ENCODE results near the gene DDIT4.

Gene DDIT4

DNA sequence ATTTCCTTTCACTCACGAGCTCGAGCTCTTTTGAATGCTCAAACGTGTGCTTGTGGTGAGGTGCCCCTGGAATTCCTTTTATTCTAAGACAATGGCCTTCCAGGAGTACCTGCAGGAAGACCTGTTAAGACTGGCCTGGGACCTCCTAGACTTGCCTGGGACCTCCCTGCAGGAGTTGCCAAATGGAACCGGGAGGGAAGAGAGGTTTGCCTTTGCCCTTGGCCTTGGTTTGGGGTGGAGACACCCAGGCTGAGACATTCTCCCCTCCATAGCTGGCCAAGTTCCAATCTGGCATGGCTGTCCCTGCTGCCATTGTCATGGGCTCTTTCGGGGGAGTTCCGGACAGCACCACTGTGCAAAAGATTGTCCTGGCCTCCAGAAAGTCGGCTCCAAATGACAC lies 41.3 kb downstream of the DDIT4 start:
- no peak for DNase-seq (ENCODE audit: low read depth in 2 of 2, low spot score in 1 of 2)

GRCh38 chr10:72315611-72316385 lies 42.1 kb downstream of the DDIT4 start:
- no peak for DNase-seq (ENCODE audit: low read depth in 2 of 2, low spot score in 1 of 2)

GRCh38 chr10:72316386-72316700 lies 42.6 kb downstream of the DDIT4 start:
- DNase-seq (ENCODE audit: low read depth in 2 of 2, low spot score in 1 of 2), result no peak

DNA sequence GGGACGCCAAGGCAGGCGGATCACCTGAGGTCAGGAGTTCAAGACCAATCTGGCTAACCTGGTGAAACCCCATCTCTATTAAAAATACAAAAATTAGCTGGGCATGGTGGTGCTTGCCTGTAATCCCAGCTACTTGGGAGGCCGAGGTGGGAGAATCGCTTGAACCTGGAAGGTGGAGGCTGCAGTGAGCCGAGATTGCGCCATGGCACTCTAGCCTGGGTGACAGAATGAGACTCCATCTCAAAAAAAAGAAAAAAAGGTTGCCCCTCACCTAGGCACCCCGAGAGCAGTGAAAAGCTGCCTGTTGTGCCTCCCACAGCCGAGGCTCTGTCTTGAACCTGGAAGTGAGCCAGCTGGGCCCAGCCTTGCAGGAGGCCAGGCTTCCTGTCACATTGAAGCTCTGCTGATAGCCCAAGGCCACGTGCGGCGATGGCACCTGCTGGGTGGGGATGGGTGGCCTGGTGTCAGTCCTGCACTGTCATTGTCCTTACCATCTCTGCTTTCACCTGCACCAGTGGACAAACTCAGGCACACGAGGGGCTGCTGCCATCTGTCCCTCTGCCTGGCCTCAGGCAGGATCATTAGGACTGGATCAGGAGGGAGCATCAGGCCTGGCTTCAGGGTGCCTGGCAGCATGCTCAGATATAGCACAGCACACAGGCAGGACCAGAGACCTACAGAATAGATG lies 43.2 kb downstream of the DDIT4 start:
- no peak for DNase-seq (ENCODE audit: low read depth in 2 of 2, low spot score in 1 of 2)

DNA sequence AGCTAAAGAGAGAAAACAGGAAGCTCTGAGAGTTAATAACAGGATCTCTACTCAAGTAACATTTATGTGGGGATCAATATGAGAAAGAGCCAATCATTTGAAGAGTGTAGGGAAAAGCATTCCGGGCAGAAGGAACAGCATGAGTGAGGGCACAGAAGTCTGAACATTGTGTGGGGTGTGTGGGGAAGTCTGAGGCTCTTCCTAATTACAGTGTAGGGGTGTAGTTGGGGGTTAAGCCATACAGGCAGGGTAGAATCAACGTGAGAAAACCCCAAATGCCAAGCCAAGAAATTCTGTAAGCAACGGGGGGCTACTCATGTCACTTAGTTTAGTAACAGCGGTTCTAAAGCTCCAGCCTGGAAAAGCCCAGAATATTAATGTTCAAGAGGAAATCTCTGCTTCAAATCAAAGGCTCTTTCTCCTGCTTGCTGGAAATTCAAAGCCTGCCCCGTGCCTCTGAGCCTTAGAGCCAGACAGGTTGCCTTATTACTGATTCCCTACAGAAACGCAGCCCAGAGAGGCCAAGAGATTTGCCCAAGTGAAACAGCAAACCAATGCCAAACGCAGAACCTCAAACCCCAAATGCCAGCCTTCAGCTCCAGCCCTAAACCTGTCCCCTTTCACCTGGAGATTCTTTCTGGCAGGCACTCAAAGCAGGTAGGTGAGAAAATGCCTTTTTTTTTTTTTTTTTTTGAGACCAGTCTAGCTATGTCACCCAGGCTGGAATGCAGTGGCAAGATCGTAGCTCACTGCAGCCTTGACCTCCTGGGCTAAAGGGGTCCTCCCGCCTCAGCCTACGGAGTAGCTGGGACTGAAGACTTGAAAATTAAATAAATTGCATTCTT lies 44.9 kb downstream of the DDIT4 start:
- no peak for DNase-seq (ENCODE audit: low read depth in 2 of 2, low spot score in 1 of 2)

DNA sequence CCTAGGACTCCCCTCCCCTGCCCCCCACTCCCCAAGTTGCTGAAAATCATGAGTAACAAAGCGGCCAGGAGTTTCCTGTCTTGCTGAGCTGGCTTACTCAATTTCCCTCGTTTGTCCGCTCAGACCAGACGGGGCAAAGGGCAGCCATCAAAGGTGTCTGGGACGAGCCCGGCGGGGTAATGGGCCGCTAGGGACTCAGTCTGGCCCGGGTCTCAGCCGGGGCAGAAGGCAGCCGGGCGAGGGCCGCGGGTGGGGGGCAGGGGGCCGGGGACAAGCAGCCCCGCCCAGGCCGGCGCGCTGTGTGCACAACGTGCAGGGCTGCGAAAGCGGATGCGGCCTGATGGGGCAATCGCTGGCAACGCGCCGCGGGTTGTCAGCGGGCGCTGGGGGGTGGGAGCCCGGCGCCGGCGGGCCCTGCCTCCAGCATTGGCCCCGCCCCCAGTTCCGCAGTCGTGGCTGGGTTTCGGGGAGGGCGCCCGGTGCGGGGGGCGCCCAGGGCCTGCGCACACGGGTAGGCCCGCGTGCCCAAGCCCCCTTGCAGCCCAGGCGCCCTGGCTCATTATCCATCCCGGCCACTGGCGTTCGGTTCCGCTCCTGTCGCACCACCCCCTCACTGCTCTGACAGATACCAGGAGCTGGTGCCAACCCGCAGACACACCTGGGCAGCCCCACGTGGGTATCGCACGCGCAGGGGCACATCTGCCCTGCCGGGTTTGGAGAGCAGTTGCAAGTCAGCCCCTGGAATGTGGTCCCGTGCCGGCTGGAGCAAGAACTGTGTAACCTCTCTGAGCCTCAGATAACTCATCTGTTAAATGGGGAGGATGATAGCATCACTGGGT lies 45.9 kb downstream of the DDIT4 start:
- peak; percentile 70 to 74 for DNase-seq (ENCODE audit: low read depth in 2 of 2, low spot score in 1 of 2)

DNA sequence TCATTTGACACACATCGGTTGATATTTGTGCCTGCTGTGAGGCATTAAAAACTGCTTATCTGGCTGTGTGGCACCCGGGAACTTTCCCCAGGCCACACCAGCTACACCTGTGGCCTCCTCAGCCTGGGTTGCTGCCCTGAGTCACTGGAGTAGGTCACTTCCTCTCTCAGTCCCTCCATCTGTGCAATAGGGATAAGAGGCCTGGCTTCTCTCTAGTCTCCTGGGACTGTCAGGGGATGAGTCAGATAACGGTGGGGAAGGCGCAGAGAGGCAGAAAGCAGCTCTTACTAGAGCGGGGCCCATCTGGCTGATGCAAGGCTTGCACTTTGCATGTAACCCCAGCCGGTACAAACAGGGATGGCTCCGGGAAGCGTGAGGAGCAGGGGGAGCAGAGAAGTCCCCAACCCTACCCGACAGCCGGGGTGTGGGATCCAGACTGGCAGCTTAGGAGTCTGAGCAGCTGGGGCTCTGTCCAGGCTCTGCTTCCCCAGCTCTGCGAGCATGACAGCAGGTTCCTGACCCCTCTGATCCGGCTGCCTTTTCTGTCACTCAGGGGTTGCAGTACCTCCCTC lies 47.0 kb downstream of the DDIT4 start:
- DNase-seq (ENCODE audit: low read depth in 2 of 2, low spot score in 1 of 2), result no peak

GRCh38 chr10:72321248-72322029 lies 47.7 kb downstream of the DDIT4 start:
- DNase-seq (ENCODE audit: low read depth in 2 of 2, low spot score in 1 of 2), result no peak

- no peak for DNase-seq (ENCODE audit: low read depth in 2 of 2, low spot score in 1 of 2)
Observed at GRCh38 chr10:72322030-72322279, 48.2 kb downstream of the DDIT4 start.

DNA sequence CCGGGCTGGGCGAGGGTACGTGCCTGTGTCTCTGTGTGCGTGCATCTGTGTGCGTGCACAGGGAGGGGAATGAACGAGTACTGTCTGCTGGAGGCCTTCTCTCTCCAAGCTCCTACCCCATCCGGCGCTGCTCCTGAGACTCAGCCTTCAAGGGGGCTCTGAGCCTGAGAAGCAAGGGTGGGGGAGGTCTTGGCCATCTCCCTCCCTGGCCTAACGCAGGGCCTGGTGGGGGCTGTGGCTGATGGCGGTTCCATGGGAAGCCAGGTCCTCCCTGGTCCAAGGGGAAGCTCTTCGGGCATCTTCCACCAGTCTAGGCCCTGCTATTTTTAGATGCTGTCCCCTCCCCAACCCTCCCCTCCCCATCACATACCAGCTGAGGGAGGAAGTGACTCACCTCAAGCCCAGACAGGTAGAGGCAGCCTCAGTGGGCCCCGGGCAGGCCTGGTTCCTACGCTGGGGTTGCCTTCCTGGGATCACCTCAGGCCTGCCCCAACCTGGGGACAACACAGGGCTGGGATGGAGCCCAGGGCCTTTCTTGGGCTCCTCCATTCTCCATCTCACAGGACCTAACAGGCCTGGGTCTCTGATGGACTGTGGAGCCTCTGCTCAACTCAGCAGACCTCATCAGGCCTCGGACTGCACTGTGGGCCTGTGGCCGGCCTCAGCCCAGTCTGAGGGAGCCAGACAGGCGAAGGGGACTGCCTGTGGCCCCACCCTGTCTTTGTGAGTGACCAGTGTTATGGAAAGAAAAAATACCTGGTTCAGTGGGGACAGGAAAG lies 48.7 kb downstream of the DDIT4 start:
- DNase-seq (ENCODE audit: low read depth in 2 of 2, low spot score in 1 of 2), result no peak

DNA sequence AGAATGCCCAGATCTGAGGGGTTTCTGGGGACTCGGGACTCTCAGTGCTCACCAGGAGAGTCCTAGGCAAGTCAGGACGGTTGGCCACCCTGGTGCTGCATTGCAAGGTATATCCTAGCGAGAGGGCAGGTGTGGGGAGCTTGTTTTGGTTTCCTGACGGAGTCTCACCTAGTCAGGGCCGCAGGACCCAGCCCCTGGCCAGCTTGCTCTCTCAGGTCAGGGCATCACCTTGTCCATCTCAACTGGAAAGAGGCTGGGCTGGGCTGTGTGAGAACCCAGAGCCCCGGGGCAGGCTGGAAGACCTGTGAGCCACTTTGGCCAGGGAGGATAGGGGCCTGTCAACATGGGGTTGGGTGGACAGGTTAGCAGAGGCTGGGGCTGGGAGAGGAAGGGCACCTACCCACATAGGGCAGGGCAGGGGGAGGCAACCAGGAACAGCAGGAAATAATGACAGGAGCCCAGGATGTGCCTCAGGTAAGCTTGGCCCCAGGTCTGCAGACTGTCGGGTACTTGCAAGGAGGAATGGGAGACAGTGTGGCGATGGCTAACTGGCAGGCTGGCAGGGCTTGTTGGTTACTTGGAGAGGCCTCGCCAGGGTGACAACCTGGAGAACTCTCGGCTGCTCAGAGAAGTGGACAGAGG lies 49.5 kb downstream of the DDIT4 start:
- no peak for DNase-seq (ENCODE audit: low read depth in 2 of 2, low spot score in 1 of 2)

DNA sequence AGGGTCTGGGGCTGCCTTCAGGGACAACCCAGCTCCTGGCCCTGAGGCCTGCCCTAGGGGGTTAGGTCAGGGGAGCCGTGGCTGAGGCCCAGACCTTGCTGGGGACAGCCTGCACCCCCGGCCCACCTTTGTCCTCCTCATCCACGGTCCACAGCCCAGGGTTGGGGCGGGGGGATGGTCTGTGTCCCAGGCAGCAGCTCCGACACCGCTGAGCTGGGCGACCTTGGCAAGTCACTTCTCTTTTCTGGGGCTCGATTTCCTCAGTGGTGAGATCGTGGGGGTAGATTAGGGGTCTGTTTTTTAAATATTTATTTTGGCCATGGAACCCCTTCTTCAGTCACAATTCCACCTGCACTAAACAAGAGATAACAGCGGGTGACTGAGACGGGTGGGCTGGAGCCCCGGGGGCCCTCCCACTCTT lies 50.1 kb downstream of the DDIT4 start:
- DNase-seq (ENCODE audit: low read depth in 2 of 2, low spot score in 1 of 2), result no peak

Measured in stimulated activated CD8-positive, alpha-beta memory T cell treated with anti-CD3 and anti-CD28 coated beads, Interleukin-4, amount 100 ng/mL, for 1 hour (primary cell).